Nephron (organoid): Measurements from ENCODE around the gene ABCA13.
A peak's percentile ranks its signal among the peaks of the same experiment; 100 is the strongest.

Experiments
- H3K27ac Mint-ChIP-seq, 3 experiments: 2 replicates each; pipeline ENCODE4 v1.8.0; 2020; ENCODE audit warnings: mixed read lengths in 3 of 3, mild to moderate bottlenecking in 2 of 3, moderate library complexity in 1 of 3
- H3K27me3 Mint-ChIP-seq: 2 replicates; pipeline ENCODE4 v1.8.0; 2021; ENCODE audit warnings: low read depth, mild to moderate bottlenecking, moderate library complexity, mixed read lengths
- H3K36me3 Mint-ChIP-seq: 2 replicates; pipeline ENCODE4 v1.8.0; 2020; ENCODE audit warnings: low read depth, mixed read lengths
- H3K4me1 Mint-ChIP-seq: 2 replicates; pipeline ENCODE4 v1.8.0; 2020; ENCODE audit warnings: mixed read lengths
- H3K4me3 Mint-ChIP-seq, 3 experiments: 2 replicates each; pipeline ENCODE4 v1.8.0; 2020; ENCODE audit warnings: mild to moderate bottlenecking in 3 of 3, mixed read lengths in 3 of 3, moderate library complexity in 2 of 3
- H3K9me3 Mint-ChIP-seq: 2 replicates; pipeline ENCODE4 v1.8.0; 2020; ENCODE audit warnings: mixed read lengths
- TF ChIP-seq, protein P1 (sequence below), 3 experiments: fragments of 200-600 bp; sonication (generic); IDR thresholded peaks; one replicate each; pipeline ENCODE4 v1.5.0; 2021; ENCODE audit warnings: antibody characterized with exemption in 3 of 3; ENCODE audit not compliant: unreplicated experiment in 3 of 3

Gene ABCA13

DNA sequence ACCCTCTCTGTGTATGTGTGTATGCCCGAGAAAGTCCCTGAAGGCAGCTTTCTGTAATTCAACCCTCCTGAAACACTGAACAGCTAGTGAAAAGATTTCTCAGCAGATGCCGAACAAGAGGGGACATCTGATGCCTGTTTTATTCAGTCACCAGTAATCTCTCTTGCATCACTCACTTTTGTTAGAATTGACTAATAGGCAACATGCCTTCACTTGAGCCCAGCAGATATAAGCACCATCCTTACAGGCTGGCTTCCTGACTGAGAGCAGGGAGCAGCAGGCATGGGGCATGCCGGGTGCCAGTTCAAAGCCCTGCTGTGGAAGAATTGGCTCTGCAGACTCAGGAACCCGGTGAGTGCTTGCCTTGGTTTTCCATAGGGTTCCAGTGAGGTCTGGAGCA lies at the start of gene ABCA13:
Gene ABCA13, plus strand, starts transcription at position 257 of the 400 bp plus-strand sequence. Its CDS starts 26 bp downstream, at position 283.
- Mint-ChIP-seq H3K36me3 (no peaks in the 10 kb centered on the region), H3K4me1 (no peaks in the 10 kb centered on the region), H3K9me3 (peaks cover 13% of the 10 kb centered on the region), H3K27me3 (no peaks in the 10 kb centered on the region), H3K27ac (no peak within 1 kb of the TSS), H3K4me3 (no peak within 1 kb of the TSS)
- TF ChIP-seq, protein P1, sequence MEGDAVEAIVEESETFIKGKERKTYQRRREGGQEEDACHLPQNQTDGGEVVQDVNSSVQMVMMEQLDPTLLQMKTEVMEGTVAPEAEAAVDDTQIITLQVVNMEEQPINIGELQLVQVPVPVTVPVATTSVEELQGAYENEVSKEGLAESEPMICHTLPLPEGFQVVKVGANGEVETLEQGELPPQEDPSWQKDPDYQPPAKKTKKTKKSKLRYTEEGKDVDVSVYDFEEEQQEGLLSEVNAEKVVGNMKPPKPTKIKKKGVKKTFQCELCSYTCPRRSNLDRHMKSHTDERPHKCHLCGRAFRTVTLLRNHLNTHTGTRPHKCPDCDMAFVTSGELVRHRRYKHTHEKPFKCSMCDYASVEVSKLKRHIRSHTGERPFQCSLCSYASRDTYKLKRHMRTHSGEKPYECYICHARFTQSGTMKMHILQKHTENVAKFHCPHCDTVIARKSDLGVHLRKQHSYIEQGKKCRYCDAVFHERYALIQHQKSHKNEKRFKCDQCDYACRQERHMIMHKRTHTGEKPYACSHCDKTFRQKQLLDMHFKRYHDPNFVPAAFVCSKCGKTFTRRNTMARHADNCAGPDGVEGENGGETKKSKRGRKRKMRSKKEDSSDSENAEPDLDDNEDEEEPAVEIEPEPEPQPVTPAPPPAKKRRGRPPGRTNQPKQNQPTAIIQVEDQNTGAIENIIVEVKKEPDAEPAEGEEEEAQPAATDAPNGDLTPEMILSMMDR (IDR thresholded peaks at IDR 0.05; ENCODE audit: unreplicated experiment in 3 of 3), result no peak

DNA sequence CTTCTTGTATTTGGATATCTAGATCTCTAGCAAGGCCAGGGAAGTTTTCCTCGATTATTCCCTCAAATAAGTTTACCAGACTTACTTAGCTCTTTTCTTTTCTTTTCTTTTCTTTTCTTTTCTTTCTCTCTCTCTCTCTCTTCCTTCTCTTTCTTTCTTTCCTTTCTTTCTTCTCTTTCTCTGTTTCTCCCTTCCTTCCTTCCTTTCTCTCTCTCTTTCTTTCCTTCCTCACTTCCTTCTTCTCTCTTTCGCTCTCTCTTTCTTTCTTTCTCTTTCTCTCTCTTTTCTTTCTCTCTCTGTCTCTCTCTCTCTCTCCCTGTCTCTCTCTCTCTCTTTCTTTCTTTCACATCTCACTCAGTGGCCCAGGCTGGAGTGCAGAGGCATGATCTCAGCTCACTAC lies 45.2 kb upstream of the ABCA13 start:
- peaks cover 31% of the 10 kb centered on the region for H3K9me3 Mint-ChIP-seq
- no peaks in the 10 kb centered on the region for H3K27me3 Mint-ChIP-seq
- H3K27ac Mint-ChIP-seq, result no peak overlapping the region
- no peaks in the 10 kb centered on the region for H3K4me1 Mint-ChIP-seq
- no peaks in the 10 kb centered on the region for H3K36me3 Mint-ChIP-seq
- TF ChIP-seq, protein P1 (IDR thresholded peaks at IDR 0.05; ENCODE audit: unreplicated experiment in 3 of 3), result no peak
- H3K4me3 Mint-ChIP-seq, result no peak overlapping the region

GRCh38 chr7:48130658-48131108 lies 40.6 kb upstream of the ABCA13 start:
- TF ChIP-seq, protein P1 (IDR thresholded peaks at IDR 0.05; ENCODE audit: unreplicated experiment in 3 of 3), result no peak
- H3K27me3 Mint-ChIP-seq, result no peaks in the 10 kb centered on the region
- H3K36me3 Mint-ChIP-seq, result no peaks in the 10 kb centered on the region
- H3K4me3 Mint-ChIP-seq, result no peak overlapping the region
- no peaks in the 10 kb centered on the region for H3K4me1 Mint-ChIP-seq
- peak overlapping the region in 1 of 3 experiments; percentile 23 for H3K27ac Mint-ChIP-seq
- peaks cover 11% of the 10 kb centered on the region for H3K9me3 Mint-ChIP-seq

DNA sequence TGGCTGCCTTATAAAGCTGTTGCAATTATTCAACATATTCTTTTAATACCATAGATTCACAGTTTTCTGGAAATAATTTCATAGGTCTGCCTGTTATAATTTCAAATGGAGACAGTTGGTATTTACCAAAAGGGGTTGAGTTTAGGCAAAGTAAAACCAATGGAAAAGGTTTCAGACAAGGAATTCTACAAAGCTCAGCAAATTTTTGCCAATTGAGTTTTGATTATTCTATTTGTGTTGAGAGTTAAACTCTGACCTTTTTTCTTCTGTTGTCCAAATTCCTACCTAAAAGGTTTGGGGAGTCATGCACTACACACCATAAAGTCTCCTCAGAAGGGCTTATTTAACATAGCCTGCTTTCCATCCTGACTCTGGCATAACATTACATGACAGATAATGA lies 38.5 kb upstream of the ABCA13 start:
- no peak overlapping the region for H3K27ac Mint-ChIP-seq
- no peaks in the 10 kb centered on the region for H3K36me3 Mint-ChIP-seq
- TF ChIP-seq, protein P1 (IDR thresholded peaks at IDR 0.05; ENCODE audit: unreplicated experiment in 3 of 3), result no peak
- H3K9me3 Mint-ChIP-seq, result peaks cover 7% of the 10 kb centered on the region
- H3K4me3 Mint-ChIP-seq, result no peak overlapping the region
- H3K27me3 Mint-ChIP-seq, result no peaks in the 10 kb centered on the region
- no peaks in the 10 kb centered on the region for H3K4me1 Mint-ChIP-seq

DNA sequence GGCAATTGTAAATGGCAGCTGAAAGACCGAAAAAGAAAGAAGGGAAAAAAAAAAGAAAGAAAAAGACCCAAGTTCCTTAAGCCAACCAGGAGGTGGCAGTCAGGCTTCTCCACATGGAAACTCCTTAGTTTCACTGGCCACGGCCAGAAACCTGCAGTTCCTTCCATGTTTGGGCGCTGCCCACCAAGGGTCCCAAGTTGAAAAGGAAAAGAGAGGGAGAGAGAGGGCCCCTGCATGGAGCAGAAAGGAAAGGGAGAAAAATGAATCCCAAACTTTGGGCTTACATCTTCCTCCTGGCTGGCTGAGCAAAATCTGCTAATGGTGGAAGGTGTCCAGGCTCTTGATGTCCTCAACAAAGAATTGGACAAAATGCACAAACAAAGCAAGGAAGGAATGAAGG lies 31.8 kb upstream of the ABCA13 start:
- Mint-ChIP-seq H3K4me1 (no peaks in the 10 kb centered on the region), H3K9me3 (peaks cover 12% of the 10 kb centered on the region), H3K27me3 (no peaks in the 10 kb centered on the region), H3K4me3 (no peak overlapping the region), H3K36me3 (no peaks in the 10 kb centered on the region), H3K27ac (no peak overlapping the region)
- TF ChIP-seq, protein P1 (IDR thresholded peaks at IDR 0.05; ENCODE audit: unreplicated experiment in 3 of 3), result no peak

DNA sequence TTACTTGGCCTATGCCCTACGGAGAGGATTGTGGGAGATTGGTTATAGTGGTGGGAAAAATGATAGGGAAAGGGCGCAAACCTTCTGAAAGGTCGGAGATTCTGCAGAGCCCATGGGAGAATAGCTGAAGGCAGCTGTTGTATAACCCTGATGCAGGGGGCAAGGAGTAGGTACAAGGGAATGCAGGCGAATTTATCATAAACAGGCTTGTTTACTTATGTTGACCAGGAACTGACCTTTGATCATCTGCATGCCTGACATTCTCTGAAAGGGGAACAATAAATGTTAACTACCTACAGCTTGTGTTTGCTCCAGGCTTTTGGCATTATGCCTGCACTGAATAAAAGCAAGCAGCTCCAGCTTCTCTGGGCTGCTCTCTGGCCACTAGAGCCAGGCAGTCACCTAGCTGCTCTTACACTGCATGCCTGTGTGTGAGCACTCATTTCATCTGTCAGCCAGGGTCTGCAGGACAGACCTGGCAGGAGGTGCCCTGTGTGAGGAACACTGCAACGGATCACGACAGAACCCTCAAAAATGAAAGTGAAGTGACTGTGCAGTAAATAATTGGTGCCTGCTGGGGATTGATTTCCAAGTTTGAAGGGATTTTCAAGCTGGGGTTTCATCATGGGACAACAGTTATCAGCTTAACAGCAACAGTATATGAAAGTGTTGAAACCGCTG lies 31.1 kb upstream of the ABCA13 start:
- Mint-ChIP-seq H3K4me1 (no peaks in the 10 kb centered on the region), H3K9me3 (peaks cover 12% of the 10 kb centered on the region), H3K27me3 (no peaks in the 10 kb centered on the region), H3K36me3 (no peaks in the 10 kb centered on the region), H3K27ac (no peak overlapping the region), H3K4me3 (no peak overlapping the region)
- TF ChIP-seq, protein P1 (IDR thresholded peaks at IDR 0.05; ENCODE audit: unreplicated experiment in 3 of 3), result no peak
